OCI-LY7 (cell line): Measurements from ENCODE around the gene KCNQ2.

ENCODE experiments used
- CTCF ChIP-seq: fragments of 200-600 bp; sonication (generic); conservative IDR thresholded peaks from 2 replicates; pipeline ENCODE4 v1.5.1; 2014; ENCODE audit warnings: mild to moderate bottlenecking, antibody characterized with exemption, low read length, moderate library complexity, mixed read lengths
- EZH2phosphoT487 ChIP-seq: fragments of 200-600 bp; sonication (generic); IDR thresholded peaks from 2 replicates; pipeline ENCODE4 v1.6.1; 2018; ENCODE audit warnings: low read depth, borderline replicate concordance, mild to moderate bottlenecking, mixed run types, antibody characterized with exemption, low read length, moderate library complexity, mixed read lengths

GRCh38 chr20:63421913-63422312 is 50.5 kb downstream of the KCNQ2 start:
- TF ChIP-seq CTCF: no peak
- no peak for TF ChIP-seq EZH2phosphoT487
